CD14-positive monocyte (primary cell): Measurements from ENCODE around the gene CHD6. TPM values are rescaled to one million over a fixed set of nuclear protein-coding genes. Genes with fewer than 3 reads are reported as not detected.
A peak's percentile ranks its signal among the peaks of the same experiment; 100 is the strongest.

Experiments
- DNase-seq, 3 donors: peaks; one replicate each; pipeline ENCODE4 v3.0.0-alpha.2; 2011 to 2022
- H2AFZ ChIP-seq: 2 replicates; pipeline ENCODE4 v1.6.0; 2012; ENCODE audit warnings: mild to moderate bottlenecking, low read depth, low read length, inconsistent platforms; ENCODE audit not compliant: insufficient read depth, poor library complexity, severe bottlenecking
- H3K27ac ChIP-seq, 2 donors: 1 replicate in 1 of 2; 2 replicates in 1 of 2; pipeline ENCODE4 v1.5.1; 2012 to 2013; ENCODE audit warnings: low read length in 2 of 2, control low read depth in 1 of 2, inconsistent platforms in 1 of 2, low read depth in 1 of 2, mild to moderate bottlenecking in 1 of 2
- H3K27me3 ChIP-seq, 2 donors: one replicate each; pipeline versions ENCODE4 v1.6.0 to v1.6.1; 2011 to 2013; ENCODE audit warnings: low read length in 2 of 2; ENCODE audit not compliant: control insufficient read depth in 2 of 2, insufficient read depth in 2 of 2
- H3K36me3 ChIP-seq, 2 donors: replicated peaks in 1 of 2; 1 replicate in 1 of 2; 2 replicates in 1 of 2; pipeline versions ENCODE4 v1.5.1 to v1.6.1; 2012 to 2013; ENCODE audit warnings: low read length in 2 of 2, control low read depth in 1 of 2, inconsistent platforms in 1 of 2, mild to moderate bottlenecking in 1 of 2; ENCODE audit not compliant: insufficient read depth in 2 of 2, control insufficient read depth in 1 of 2
- H3K4me1 ChIP-seq, 2 donors: 1 replicate in 1 of 2; 2 replicates in 1 of 2; pipeline versions ENCODE4 v1.5.1 to v1.6.1; 2012 to 2013; ENCODE audit warnings: low read length in 2 of 2, control low read depth in 1 of 2, inconsistent platforms in 1 of 2, mild to moderate bottlenecking in 1 of 2, moderate library complexity in 1 of 2; ENCODE audit not compliant: insufficient read depth in 2 of 2, control insufficient read depth in 1 of 2
- H3K4me2 ChIP-seq: replicated peaks from 2 replicates; pipeline ENCODE3; 2012; ENCODE audit warnings: low read length, moderate library complexity, mild to moderate bottlenecking; ENCODE audit not compliant: poor library complexity, severe bottlenecking; ENCODE audit errors: extremely low read depth
- H3K4me3 ChIP-seq, 3 experiments: fragments of 200-600 bp in 1 of 3; sonication (generic) in 1 of 3; replicated peaks in 1 of 3; 1 replicate in 2 of 3; 2 replicates in 1 of 3; pipeline ENCODE4 v1.5.1; 2011 to 2013; ENCODE audit warnings: low read length in 3 of 3, mild to moderate bottlenecking in 3 of 3, control low read depth in 2 of 3, low read depth in 2 of 3, inconsistent platforms in 1 of 3, moderate library complexity in 1 of 3
- H3K79me2 ChIP-seq: 2 replicates; pipeline ENCODE4 v1.6.0; 2012; ENCODE audit warnings: mild to moderate bottlenecking, control low read depth, inconsistent platforms, low read length, moderate library complexity; ENCODE audit not compliant: insufficient read depth
- H3K9ac ChIP-seq: 2 replicates; pipeline ENCODE4 v1.6.0; 2017; ENCODE audit warnings: low read length, mild to moderate bottlenecking; ENCODE audit not compliant: insufficient read depth, poor library complexity, severe bottlenecking
- H3K9me3 ChIP-seq, 2 donors: replicated peaks in 1 of 2; 1 replicate in 1 of 2; 2 replicates in 1 of 2; pipeline versions ENCODE4 v1.5.1 to v1.6.1; 2012 to 2013; ENCODE audit warnings: low read length in 2 of 2, control low read depth in 1 of 2; ENCODE audit not compliant: control insufficient read depth in 1 of 2, insufficient read depth in 1 of 2
- H4K20me1 ChIP-seq: 2 replicates; pipeline ENCODE4 v1.6.0; 2012; ENCODE audit warnings: mild to moderate bottlenecking, low read length, control low read depth, moderate library complexity; ENCODE audit not compliant: insufficient read depth
- H3K27ac Mint-ChIP-seq, 7 donors: one replicate each; pipeline ENCODE4 v1.8.0; 2020; ENCODE audit warnings: mild to moderate bottlenecking in 7 of 7, mixed read lengths in 7 of 7, moderate library complexity in 6 of 7, inconsistent platforms in 2 of 7
- H3K27me3 Mint-ChIP-seq, 3 donors: one replicate each; pipeline ENCODE4 v1.8.0; 2021 to 2022; ENCODE audit warnings: low read depth in 3 of 3, mild to moderate bottlenecking in 3 of 3, mixed read lengths in 3 of 3, moderate library complexity in 3 of 3, inconsistent platforms in 1 of 3
- H3K36me3 Mint-ChIP-seq, 2 donors: one replicate each; pipeline ENCODE4 v1.8.0; 2020; ENCODE audit warnings: mixed read lengths in 2 of 2, inconsistent platforms in 1 of 2, mild to moderate bottlenecking in 1 of 2
- H3K4me1 Mint-ChIP-seq: one replicate; pipeline ENCODE4 v1.8.0; 2020; ENCODE audit warnings: mild to moderate bottlenecking, mixed read lengths
- H3K4me3 Mint-ChIP-seq, 2 donors: one replicate each; pipeline ENCODE4 v1.8.0; 2020; ENCODE audit warnings: mild to moderate bottlenecking in 2 of 2, mixed read lengths in 2 of 2, moderate library complexity in 1 of 2
- H3K9me3 Mint-ChIP-seq, 7 donors: one replicate each; pipeline ENCODE4 v1.8.0; 2020 to 2022; ENCODE audit warnings: mixed read lengths in 7 of 7, mild to moderate bottlenecking in 6 of 7, moderate library complexity in 6 of 7, inconsistent platforms in 2 of 7
- WGBS: methylation state at CpG from one replicate; pipeline ENCODE4 v1.1.5; 2013; ENCODE audit warnings: missing lambda C conversion rate; ENCODE audit not compliant: insufficient coverage; 5-methylcytosine and 5-hydroxymethylcytosine counted together
- intact Hi-C, 2 donors: fragments of 100-400 bp; cut with micrococcal nuclease; formaldehyde crosslinking; loops; one replicate each; pipeline versions ENCODE4 v1.15.0 to v1.15.1; 2023
- polyA plus RNA-seq, 3 donors: library from polyadenylated mRNA; depleted of rRNA in 1 of 3; unstranded in 2 of 3; stranded (reverse) in 1 of 3; fragments of 300-500 nt in 2 of 3; fragments of >200 nt in 1 of 3; fragmentation: Illumina TruSeq in 2 of 3; gene quantifications; 1 replicate in 2 of 3; 2 replicates in 1 of 3; pipeline ENCODE4 v1.2.3, GENCODE V29; 2012 to 2021
- TF ChIP-seq, protein P1 (sequence below): fragments of 200-600 bp; IDR thresholded peaks from one replicate; pipeline ENCODE4 v1.8.0; 2022; ENCODE audit warnings: antibody characterized with exemption, mild to moderate bottlenecking

CHD6 gene
- polyA plus RNA-seq, 3 donors, result 12.9 to 19.6 (median 13.0) TPM

DNA sequence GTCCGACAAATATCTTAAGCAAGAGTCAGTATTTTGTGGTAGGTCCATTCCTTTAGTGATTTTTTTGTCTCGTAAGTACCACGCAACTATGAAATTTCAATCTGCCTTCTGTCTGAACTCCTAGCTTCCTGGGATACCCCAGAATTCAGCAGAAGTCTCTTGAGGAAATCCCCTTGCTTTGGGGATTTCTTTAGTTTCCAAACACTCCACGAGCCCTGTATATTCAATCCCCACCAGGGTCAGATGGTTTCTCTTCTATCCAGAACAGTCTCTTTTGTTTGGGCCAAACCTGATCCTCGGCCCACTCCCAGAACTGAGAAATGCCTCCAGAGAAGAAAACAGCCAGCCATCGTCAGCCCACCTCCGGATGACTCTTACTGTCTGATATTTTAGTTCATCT is 113.0 kb downstream of the CHD6 start:
- peak in 1 of 3 donors; percentile 17 for DNase-seq
- H3K9me3 ChIP-seq, result peaks cover 0 to 3% of the 10 kb centered on the region in 2 donors
- Mint-ChIP-seq H3K4me1 (peaks cover 2% of the 10 kb centered on the region), H3K36me3 (peaks cover 45 to 46% of the 10 kb centered on the region in 2 donors), H3K9me3 (peaks cover 2 to 10% (median 6%) of the 10 kb centered on the region in 7 donors), H3K27me3 (no peaks in the 10 kb centered on the region), H3K27ac (no peak overlapping the region), H3K4me3 (no peak overlapping the region)
- intact Hi-C loops, result no loop called here
- no peak overlapping the region for H2AFZ ChIP-seq
- 100% methylated on average over 2 of the region's 7 CpGs for WGBS
- no peaks in the 10 kb centered on the region for H3K4me1 ChIP-seq
- H3K9ac ChIP-seq, result no peak overlapping the region
- peaks cover 9% of the 10 kb centered on the region for H4K20me1 ChIP-seq
- no peaks in the 10 kb centered on the region for H3K79me2 ChIP-seq
- H3K4me3 ChIP-seq, result no peak overlapping the region
- H3K4me2 ChIP-seq, result no peak overlapping the region
- TF ChIP-seq, protein P1, sequence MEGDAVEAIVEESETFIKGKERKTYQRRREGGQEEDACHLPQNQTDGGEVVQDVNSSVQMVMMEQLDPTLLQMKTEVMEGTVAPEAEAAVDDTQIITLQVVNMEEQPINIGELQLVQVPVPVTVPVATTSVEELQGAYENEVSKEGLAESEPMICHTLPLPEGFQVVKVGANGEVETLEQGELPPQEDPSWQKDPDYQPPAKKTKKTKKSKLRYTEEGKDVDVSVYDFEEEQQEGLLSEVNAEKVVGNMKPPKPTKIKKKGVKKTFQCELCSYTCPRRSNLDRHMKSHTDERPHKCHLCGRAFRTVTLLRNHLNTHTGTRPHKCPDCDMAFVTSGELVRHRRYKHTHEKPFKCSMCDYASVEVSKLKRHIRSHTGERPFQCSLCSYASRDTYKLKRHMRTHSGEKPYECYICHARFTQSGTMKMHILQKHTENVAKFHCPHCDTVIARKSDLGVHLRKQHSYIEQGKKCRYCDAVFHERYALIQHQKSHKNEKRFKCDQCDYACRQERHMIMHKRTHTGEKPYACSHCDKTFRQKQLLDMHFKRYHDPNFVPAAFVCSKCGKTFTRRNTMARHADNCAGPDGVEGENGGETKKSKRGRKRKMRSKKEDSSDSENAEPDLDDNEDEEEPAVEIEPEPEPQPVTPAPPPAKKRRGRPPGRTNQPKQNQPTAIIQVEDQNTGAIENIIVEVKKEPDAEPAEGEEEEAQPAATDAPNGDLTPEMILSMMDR, result no peak
- peaks cover 7 to 44% of the 10 kb centered on the region in 2 donors for H3K36me3 ChIP-seq
- no peak overlapping the region for H3K27ac ChIP-seq
- H3K27me3 ChIP-seq, result no peaks in the 10 kb centered on the region

DNA sequence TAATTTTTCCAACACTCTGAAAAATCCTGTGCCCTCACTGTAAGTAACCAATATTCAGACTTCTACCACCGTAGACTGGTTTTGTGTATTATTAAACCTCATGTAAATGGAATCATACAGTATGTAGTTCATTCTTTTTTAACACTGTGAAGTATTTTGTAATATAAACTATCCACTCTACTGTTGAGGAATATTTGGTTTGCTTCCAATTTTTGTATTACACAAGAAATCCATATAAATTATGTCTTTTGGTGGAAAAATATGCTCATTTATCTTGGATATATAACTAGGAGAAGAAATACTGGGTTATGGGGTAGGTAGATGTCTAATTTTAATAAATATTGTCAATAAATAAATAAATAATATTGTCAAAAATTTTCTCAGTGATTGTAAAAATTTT is 116.8 kb downstream of the CHD6 start:
- Mint-ChIP-seq H3K4me3 (no peak overlapping the region), H3K27ac (no peak overlapping the region), H3K4me1 (no peaks in the 10 kb centered on the region), H3K36me3 (peaks cover 44 to 49% of the 10 kb centered on the region in 2 donors), H3K9me3 (peaks cover 2 to 10% (median 6%) of the 10 kb centered on the region in 7 donors), H3K27me3 (no peaks in the 10 kb centered on the region)
- Histone ChIP-seq H3K4me3 (no peak overlapping the region), H3K79me2 (no peaks in the 10 kb centered on the region), H3K9ac (no peak overlapping the region), H2AFZ (no peak overlapping the region), H3K27me3 (no peaks in the 10 kb centered on the region), H3K9me3 (peaks cover 0 to 3% of the 10 kb centered on the region in 2 donors), H3K4me2 (no peak overlapping the region), H4K20me1 (peaks cover 4% of the 10 kb centered on the region), H3K27ac (no peak overlapping the region), H3K4me1 (no peaks in the 10 kb centered on the region), H3K36me3 (peaks cover 19 to 45% of the 10 kb centered on the region in 2 donors)
- no peak for DNase-seq
- intact Hi-C loops, result no loop called here
- no CpG with 5 or more reads among the region's 1 CpG for WGBS
- TF ChIP-seq, protein P1, result no peak
